A549 (cell line): ENCODE results near the gene SUPT5H. TPM values are rescaled to one million over a fixed set of nuclear protein-coding genes. Genes with fewer than 3 reads are reported as not detected.

Source experiments
- ATAC-seq, 2 experiments: fragments of 200-7000 bp in 1 of 2; fragments of >200 bp in 1 of 2; cut with Nextera tagmentation in 1 of 2; cut with Tn5 transposase in 1 of 2; 3 replicates each; pipeline versions ENCODE4 v1.8.0 to v1.9.1; 2018 to 2020; ENCODE audit warnings: mild to moderate bottlenecking in 1 of 2, moderate library complexity in 1 of 2
- CTCF ChIA-PET: fragments of 300-600 bp; sonication (Branson Sonifier 250); formaldehyde crosslinking; extraction: SDS; loops from one replicate; lab custom pipeline; 2021; ENCODE audit warnings: antibody characterized with exemption, inconsistent platforms; lab: Yijun Ruan, JAX
- POLR2A ChIA-PET: fragments of 350-600 bp; formaldehyde crosslinking; extraction: SDS; loops from one replicate; lab custom pipeline; 2021; ENCODE audit warnings: antibody characterized with exemption, inconsistent platforms; lab: Yijun Ruan, JAX
- DNase-seq, 2 experiments: peaks; one replicate each; pipeline versions ENCODE4 v3.0.0 to v3.0.0-alpha.2; 2011 to 2016; ENCODE audit warnings: low read depth in 1 of 2, low spot score in 1 of 2
- FAIRE-seq: peaks from 2 replicates; lab custom pipeline; 2011; peaks lifted over from hg19 to GRCh38; lab: Jason Lieb, UNC
- H3K27ac ChIP-seq, 2 experiments: fragments of >200 bp; sonication (Bioruptor Twin); formaldehyde crosslinking; 3 replicates each; pipeline ENCODE4 v1.5.1; 2016 to 2017
- H3K4me1 ChIP-seq: fragments of >200 bp; sonication (Bioruptor Twin); formaldehyde crosslinking; 3 replicates; pipeline ENCODE4 v1.6.1; 2016
- H3K4me2 ChIP-seq: fragments of >200 bp; sonication (Bioruptor Twin); formaldehyde crosslinking; 3 replicates; pipeline ENCODE4 v1.6.1; 2016
- H3K4me3 ChIP-seq: fragments of >200 bp; sonication (Bioruptor Twin); formaldehyde crosslinking; 3 replicates; pipeline ENCODE4 v1.5.1; 2016
- H3K9me3 ChIP-seq: fragments of >200 bp; sonication (Bioruptor Twin); formaldehyde crosslinking; 3 replicates; pipeline ENCODE4 v1.6.1; 2016
- CBX8 ChIP-seq: fragments of 200-600 bp; sonication (generic); IDR thresholded peaks from 2 replicates; pipeline ENCODE4 v1.6.1; 2016
- CEBPB ChIP-seq, 2 experiments: fragments of >200 bp in 1 of 2; sonication (Bioruptor Twin) in 1 of 2; formaldehyde crosslinking in 1 of 2; IDR thresholded peaks; 2 replicates each; pipeline ENCODE4 v1.6.1; 2012 to 2016
- EP300 ChIP-seq, 2 experiments: fragments of >200 bp; sonication (Bioruptor Twin); formaldehyde crosslinking; IDR thresholded peaks; 2 replicates in 1 of 2; 3 replicates in 1 of 2; pipeline ENCODE4 v1.6.1; 2016 to 2017
- FOSL2 ChIP-seq, 2 experiments: fragments of 450-650 bp in 1 of 2; fragments of >200 bp in 1 of 2; sonication (Bioruptor Twin) in 1 of 2; formaldehyde crosslinking; IDR thresholded peaks; 2 replicates each; pipeline versions ENCODE4 v1.5.0 to v1.6.1; 2016 to 2020; ENCODE audit warnings: mild to moderate bottlenecking in 1 of 2, moderate library complexity in 1 of 2
- GATA3 ChIP-seq: IDR thresholded peaks from 2 replicates; pipeline ENCODE4 v1.6.1; 2012; ENCODE audit warnings: borderline replicate concordance
- HEYL ChIP-seq: fragments of 250-450 bp; sonication (Bioruptor Pico); IDR thresholded peaks from 2 replicates; pipeline ENCODE4 v1.8.0; 2021; ENCODE audit warnings: mild to moderate bottlenecking, moderate library complexity
- HOXB5 ChIP-seq: fragments of 250-450 bp; sonication (Bioruptor Pico); IDR thresholded peaks from 2 replicates; pipeline ENCODE4 v1.5.0; 2020; ENCODE audit warnings: mild to moderate bottlenecking, moderate library complexity
- JUN ChIP-seq, 2 experiments: fragments of >200 bp; sonication (Bioruptor Twin); formaldehyde crosslinking; IDR thresholded peaks; 2 replicates in 1 of 2; 3 replicates in 1 of 2; pipeline ENCODE4 v1.6.1; 2016 to 2017
- MAZ ChIP-seq: fragments of 150-350 bp; IDR thresholded peaks from 2 replicates; pipeline ENCODE4 v1.6.1; 2014; ENCODE audit warnings: antibody characterized with exemption, low read depth, low read length, borderline replicate concordance
- NPAS2 ChIP-seq: fragments of 250-450 bp; sonication (Bioruptor Pico); IDR thresholded peaks from 2 replicates; pipeline ENCODE4 v1.8.0; 2022; ENCODE audit warnings: mild to moderate bottlenecking, moderate library complexity, borderline replicate concordance
- POLR2AphosphoS2 ChIP-seq: conservative IDR thresholded peaks from 2 replicates; pipeline ENCODE4 v1.6.1; 2012; ENCODE audit warnings: low read length, improper control_type of control experiment, inconsistent platforms
- SMC3 ChIP-seq: fragments of >200 bp; sonication (Bioruptor Twin); formaldehyde crosslinking; IDR thresholded peaks from 3 replicates; pipeline ENCODE4 v1.6.1; 2018; ENCODE audit warnings: inconsistent platforms
- SREBF2 ChIP-seq: fragments of 450-650 bp; IDR thresholded peaks from 2 replicates; pipeline ENCODE4 v1.6.1; 2014; ENCODE audit warnings: mild to moderate bottlenecking, moderate library complexity
- TFCP2L1 ChIP-seq: fragments of 250-450 bp; sonication (Bioruptor Pico); IDR thresholded peaks from 2 replicates; pipeline ENCODE4 v1.5.0; 2021; ENCODE audit warnings: mild to moderate bottlenecking
- TP53 ChIP-seq: fragments of 250-450 bp; sonication (Bioruptor Pico); IDR thresholded peaks from 2 replicates; pipeline ENCODE4 v1.5.0; 2021; ENCODE audit warnings: mild to moderate bottlenecking, moderate library complexity
- WGBS: methylation state at CpG from one replicate; pipeline ENCODE4 v1.1.6; 2017; ENCODE audit errors: missing lambda C conversion rate; 5-methylcytosine and 5-hydroxymethylcytosine counted together
- polyA plus RNA-seq, 4 experiments: library from polyadenylated mRNA; depleted of rRNA in 3 of 4; stranded (reverse); fragments of >200 nt; fragmentation: RNase III in 1 of 4; extraction: RNeasy Plus Mini Kit Qiagen cat#74134 plus additional on column Dnase treatment in 1 of 4; gene quantifications; 2 replicates in 3 of 4; 3 replicates in 1 of 4; pipeline ENCODE4 v1.2.3, GENCODE V29; 2011 to 2017
- TF ChIP-seq, protein P1 (sequence below): fragments of 450-650 bp; IDR thresholded peaks from 2 replicates; pipeline ENCODE4 v1.6.1; 2014; ENCODE audit warnings: antibody characterized with exemption
- TF ChIP-seq, protein P2 (sequence below): fragments of 250-450 bp; sonication (Bioruptor Pico); IDR thresholded peaks from 2 replicates; pipeline ENCODE4 v1.5.0; 2021; ENCODE audit warnings: mild to moderate bottlenecking, moderate library complexity, borderline replicate concordance

SUPT5H gene
- polyA plus RNA-seq, 2 of the 4 experiments (the other 2 are of a cell fraction), result 186 to 222 TPM

DNA sequence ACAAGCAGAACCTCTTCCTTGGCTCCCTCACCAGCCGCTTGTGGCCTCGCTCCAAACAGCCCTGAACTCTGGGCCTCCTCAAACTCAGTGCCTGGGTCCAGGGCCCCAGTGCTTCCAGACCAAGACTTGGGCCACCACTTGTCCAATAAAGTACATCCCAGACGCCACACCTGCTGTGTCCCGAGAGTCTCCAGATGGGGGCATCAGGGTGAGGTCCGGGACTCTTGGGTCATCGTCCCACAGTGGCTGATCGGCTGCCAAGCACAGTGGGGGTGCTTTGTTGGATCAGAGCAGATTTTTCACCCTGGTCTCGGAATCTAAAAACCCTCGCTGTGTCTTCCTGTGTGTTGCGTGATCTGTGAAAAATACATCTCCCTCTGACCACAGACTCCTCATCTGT is 44.4 kb downstream of the SUPT5H start:
- Histone ChIP-seq H3K4me1 (peaks cover 7% of the 10 kb centered on the region), H3K27ac (no peak overlapping the region), H3K4me3 (no peak overlapping the region), H3K4me2 (no peak overlapping the region), H3K9me3 (no peaks in the 10 kb centered on the region)
- ATAC-seq (peak; percentile 39 to 49), FAIRE-seq (peak; percentile 7), DNase-seq (peak in 1 of 2 experiments; percentile 64)
- TF ChIP-seq CEBPB (IDR thresholded peaks at IDR 0.05) (no peak), GATA3 (no peak), SMC3 (no peak), FOSL2 (IDR thresholded peaks at IDR 0.05) (no peak), FOSL2 (CRISPR knock-in tag; IDR thresholded peaks at IDR 0.05) (no peak)
- 68% methylated on average over 10 of the region's 10 CpGs for WGBS
- POLR2A ChIA-PET, result interaction anchor here (0.7 to 2.7 kb wide), 2 partner anchors 9 to 37 kb away, joined by 3 to 12 read pairs; partner anchors contain the start of gene TIMM50
- CTCF ChIA-PET, result interaction anchor here (0.8 to 15.8 kb wide), 8 partner anchors 9 to 92 kb away, joined by 4 to 305 read pairs (median 6); partner anchors contain the start of genes DLL3 and EID2B

DNA sequence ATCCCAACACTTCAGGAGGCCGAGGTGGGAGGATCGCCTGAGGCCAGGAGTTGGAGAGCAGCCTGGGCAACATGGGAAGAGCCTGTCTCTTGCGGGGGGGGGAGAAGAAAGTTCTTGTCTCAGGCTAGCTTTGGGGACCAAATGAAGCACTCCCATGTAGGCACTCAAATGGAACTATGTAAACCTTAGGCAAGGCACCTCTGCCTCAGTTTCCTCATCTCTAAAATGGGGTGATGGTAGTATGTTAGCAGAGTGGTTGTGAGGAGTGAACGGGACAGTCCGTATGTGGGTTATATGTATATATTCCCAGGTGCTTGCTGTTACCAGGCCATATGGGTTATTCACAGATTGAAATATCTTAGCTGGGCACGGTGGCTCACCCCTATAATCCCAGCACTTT is 46.8 kb downstream of the SUPT5H start:
- ChIA-PET POLR2A (interaction anchor here (0.9 to 1.6 kb wide), 2 partner anchors 12 to 56 kb away, joined by 3 to 8 read pairs; partner anchors contain the start of genes RPS16 and TIMM50), CTCF (interaction anchor here (0.7 to 15.8 kb wide), 8 partner anchors 8 to 1085 kb away, joined by 3 to 305 read pairs (median 3); partner anchors contain the start of genes EID2B and SUPT5H)
- 85% methylated on average over 6 of the region's 6 CpGs for WGBS
- H3K4me1 ChIP-seq, result peaks cover 7% of the 10 kb centered on the region
- DNase-seq (no peak), ATAC-seq (no peak), FAIRE-seq (no peak)
- H3K27ac ChIP-seq, result no peak overlapping the region
- no peak overlapping the region for H3K4me3 ChIP-seq
- no peak overlapping the region for H3K4me2 ChIP-seq
- H3K9me3 ChIP-seq, result no peaks in the 10 kb centered on the region
- no peak for TF ChIP-seq MAZ
- TF ChIP-seq TFCP2L1, result 0 out of 2 replicates have a peak, but pooled peaks have one; percentile 56

DNA sequence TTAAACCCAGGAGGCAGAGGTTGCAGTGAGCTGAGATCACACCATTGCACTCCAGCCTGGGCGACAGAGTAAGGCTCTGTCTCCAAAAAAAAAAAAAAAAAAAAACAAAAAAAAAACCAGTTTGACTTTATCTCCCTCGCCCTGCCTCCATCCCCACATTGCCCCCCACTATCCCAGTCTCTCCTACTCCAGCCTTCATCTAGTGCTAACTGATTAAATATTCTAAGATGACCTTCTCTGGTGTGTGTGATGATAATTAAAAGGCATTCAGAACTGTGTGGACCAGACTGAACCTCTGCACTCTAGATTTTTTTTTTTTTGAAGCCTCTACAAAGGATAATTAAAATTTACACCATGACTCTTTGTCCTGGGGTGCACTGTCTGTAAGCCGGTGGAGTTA is 47.4 kb downstream of the SUPT5H start:
- no peak overlapping the region for H3K27ac ChIP-seq
- DNase-seq (no peak), FAIRE-seq (no peak)
- CTCF ChIA-PET, result interaction anchor here (0.6 to 15.8 kb wide), 10 partner anchors 8 to 1085 kb away, joined by 3 to 305 read pairs (median 3); partner anchors contain the start of genes EID2B and SUPT5H
- POLR2A ChIA-PET, result interaction anchor here (0.9 to 1.6 kb wide), 2 partner anchors 12 to 57 kb away, joined by 3 to 8 read pairs; partner anchors contain the start of genes RPS16 and TIMM50
- H3K4me2 ChIP-seq, result no peak overlapping the region
- no peaks in the 10 kb centered on the region for H3K9me3 ChIP-seq
- no peak overlapping the region for H3K4me3 ChIP-seq
- WGBS, result 85% methylated on average over 3 of the region's 3 CpGs
- TF ChIP-seq, protein P1, sequence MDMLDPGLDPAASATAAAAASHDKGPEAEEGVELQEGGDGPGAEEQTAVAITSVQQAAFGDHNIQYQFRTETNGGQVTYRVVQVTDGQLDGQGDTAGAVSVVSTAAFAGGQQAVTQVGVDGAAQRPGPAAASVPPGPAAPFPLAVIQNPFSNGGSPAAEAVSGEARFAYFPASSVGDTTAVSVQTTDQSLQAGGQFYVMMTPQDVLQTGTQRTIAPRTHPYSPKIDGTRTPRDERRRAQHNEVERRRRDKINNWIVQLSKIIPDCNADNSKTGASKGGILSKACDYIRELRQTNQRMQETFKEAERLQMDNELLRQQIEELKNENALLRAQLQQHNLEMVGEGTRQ, result no peak
- TF ChIP-seq HEYL (CRISPR knock-in tag) (no peak), TFCP2L1 (no peak), FOSL2 (IDR thresholded peaks at IDR 0.05) (no peak), FOSL2 (CRISPR knock-in tag; IDR thresholded peaks at IDR 0.05) (no peak), JUN (IDR thresholded peaks at IDR 0.05) (no peak), TP53 (CRISPR knock-in tag) (no peak), EP300 (IDR thresholded peaks at IDR 0.05) (no peak), MAZ (no peak), NPAS2 (CRISPR knock-in tag) (no peak), SREBF2 (no peak), CEBPB (IDR thresholded peaks at IDR 0.05) (no peak), POLR2AphosphoS2 (no peak), CBX8 (no peak), HOXB5 (CRISPR knock-in tag) (no peak)
- TF ChIP-seq, protein P2, sequence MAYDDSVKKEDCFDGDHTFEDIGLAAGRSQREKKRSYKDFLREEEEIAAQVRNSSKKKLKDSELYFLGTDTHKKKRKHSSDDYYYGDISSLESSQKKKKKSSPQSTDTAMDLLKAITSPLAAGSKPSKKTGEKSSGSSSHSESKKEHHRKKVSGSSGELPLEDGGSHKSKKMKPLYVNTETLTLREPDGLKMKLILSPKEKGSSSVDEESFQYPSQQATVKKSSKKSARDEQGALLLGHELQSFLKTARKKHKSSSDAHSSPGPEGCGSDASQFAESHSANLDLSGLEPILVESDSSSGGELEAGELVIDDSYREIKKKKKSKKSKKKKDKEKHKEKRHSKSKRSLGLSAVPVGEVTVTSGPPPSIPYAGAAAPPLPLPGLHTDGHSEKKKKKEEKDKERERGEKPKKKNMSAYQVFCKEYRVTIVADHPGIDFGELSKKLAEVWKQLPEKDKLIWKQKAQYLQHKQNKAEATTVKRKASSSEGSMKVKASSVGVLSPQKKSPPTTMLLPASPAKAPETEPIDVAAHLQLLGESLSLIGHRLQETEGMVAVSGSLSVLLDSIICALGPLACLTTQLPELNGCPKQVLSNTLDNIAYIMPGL (CRISPR knock-in tag), result no peak
- TF ChIP-seq, all 56 proteins: peak for 0
- no peak for ATAC-seq
- H3K4me1 ChIP-seq, result peaks cover 10% of the 10 kb centered on the region
